Esophagus squamous epithelium (tissue), 5 donors: ENCODE data around the gene MCTP2. TPM values are rescaled to one million over a fixed set of nuclear protein-coding genes. Genes with fewer than 3 reads are reported as not detected.

Source experiments
- DNase-seq: peaks from one replicate; lab custom pipeline; 2025; lab: John Stamatoyannopoulos, UW
- H3K27ac ChIP-seq, 4 donors: fragments of 200-600 bp; sonication (generic); one replicate each; pipeline ENCODE4 v1.5.1; 2016 to 2019; ENCODE audit warnings: mild to moderate bottlenecking in 1 of 4
- H3K27me3 ChIP-seq, 4 donors: fragments of 200-600 bp; sonication (generic); 1 replicate in 3 of 4; 2 replicates in 1 of 4; pipeline versions ENCODE4 v1.5.1 to v1.6.0; 2017 to 2021; ENCODE audit warnings: antibody characterized with exemption in 1 of 4
- H3K36me3 ChIP-seq, 3 donors: fragments of 200-600 bp; sonication (generic); one replicate each; pipeline ENCODE4 v1.5.1; 2016 to 2019
- H3K4me1 ChIP-seq, 3 donors: fragments of 200-600 bp; sonication (generic); one replicate each; pipeline ENCODE4 v1.5.1; 2017 to 2019
- H3K4me3 ChIP-seq, 4 donors: fragments of 200-600 bp; sonication (generic); 1 replicate in 3 of 4; 2 replicates in 1 of 4; pipeline ENCODE4 v1.5.1; 2016 to 2019; ENCODE audit warnings: mild to moderate bottlenecking in 2 of 4, moderate library complexity in 1 of 4
- H3K9me3 ChIP-seq, 3 donors: fragments of 200-600 bp; sonication (generic); one replicate each; pipeline ENCODE4 v1.5.1; 2016 to 2019
- POLR2A ChIP-seq, 4 donors: fragments of 450-650 bp; IDR thresholded peaks; one replicate each; pipeline ENCODE4 v1.6.1; 2017; ENCODE audit warnings: antibody characterized with exemption in 4 of 4, mild to moderate bottlenecking in 4 of 4, moderate library complexity in 3 of 4
- WGBS, 2 donors: methylation state at CpG; one replicate each; pipeline ENCODE4 v1.1.5; 2018; 5-methylcytosine and 5-hydroxymethylcytosine counted together
- intact Hi-C: fragments of 100-400 bp; cut with DNase I; formaldehyde crosslinking; loops from one replicate; pipeline ENCODE4 v1.15.0; 2022
- total RNA-seq, 4 donors: library from RNA; depleted of rRNA; stranded (reverse); fragments of >200 nt; gene quantifications; one replicate each; pipeline ENCODE4 v1.1.0, GENCODE V29; 2016
- TF ChIP-seq, protein P1 (sequence below), 6 experiments: fragments of 450-650 bp in 4 of 6; fragments of 200-600 bp in 2 of 6; sonication (generic) in 2 of 6; IDR thresholded peaks; one replicate each; pipeline ENCODE4 v1.5.1; 2016 to 2019; ENCODE audit warnings: antibody characterized with exemption in 6 of 6, mild to moderate bottlenecking in 4 of 6, moderate library complexity in 4 of 6
- donor health status: DM: yes; HTN: yes; CAD: no.

The MCTP2 gene
- total RNA-seq, 4 donors from 2014 or later = 11.2 to 29.9 (median 15.6) TPM

DNA sequence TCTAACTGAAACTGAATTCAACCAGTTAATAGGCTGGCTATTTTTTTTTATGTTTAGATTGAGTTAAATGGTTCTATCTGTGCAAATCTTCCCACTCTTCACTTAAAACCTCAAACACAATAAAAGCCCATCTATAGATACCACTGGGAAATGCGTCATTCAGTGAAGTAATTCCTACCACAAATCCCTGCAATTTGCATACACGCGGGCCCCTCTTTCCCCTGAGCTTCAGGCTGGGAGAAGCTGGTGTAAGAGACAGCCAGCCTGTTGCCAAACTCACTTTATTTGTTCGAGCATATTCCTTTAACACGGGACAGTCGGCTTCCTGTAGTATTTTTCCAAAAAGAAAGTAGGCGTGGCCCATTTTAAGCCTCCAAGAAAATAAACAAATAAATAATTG lies 26.0 kb upstream of the MCTP2 start:
- no peak for DNase-seq
- Histone ChIP-seq H3K36me3 (no peaks in the 10 kb centered on the region), H3K4me3 (no peak overlapping the region), H3K4me1 (peaks cover 0 to 6% (median 0%) of the 10 kb centered on the region in 3 donors), H3K27me3 (no peaks in the 10 kb centered on the region), H3K9me3 (no peaks in the 10 kb centered on the region), H3K27ac (no peak overlapping the region)
- intact Hi-C loops = no loop called here
- TF ChIP-seq POLR2A (IDR thresholded peaks at IDR 0.05) = no peak
- TF ChIP-seq, protein P1, sequence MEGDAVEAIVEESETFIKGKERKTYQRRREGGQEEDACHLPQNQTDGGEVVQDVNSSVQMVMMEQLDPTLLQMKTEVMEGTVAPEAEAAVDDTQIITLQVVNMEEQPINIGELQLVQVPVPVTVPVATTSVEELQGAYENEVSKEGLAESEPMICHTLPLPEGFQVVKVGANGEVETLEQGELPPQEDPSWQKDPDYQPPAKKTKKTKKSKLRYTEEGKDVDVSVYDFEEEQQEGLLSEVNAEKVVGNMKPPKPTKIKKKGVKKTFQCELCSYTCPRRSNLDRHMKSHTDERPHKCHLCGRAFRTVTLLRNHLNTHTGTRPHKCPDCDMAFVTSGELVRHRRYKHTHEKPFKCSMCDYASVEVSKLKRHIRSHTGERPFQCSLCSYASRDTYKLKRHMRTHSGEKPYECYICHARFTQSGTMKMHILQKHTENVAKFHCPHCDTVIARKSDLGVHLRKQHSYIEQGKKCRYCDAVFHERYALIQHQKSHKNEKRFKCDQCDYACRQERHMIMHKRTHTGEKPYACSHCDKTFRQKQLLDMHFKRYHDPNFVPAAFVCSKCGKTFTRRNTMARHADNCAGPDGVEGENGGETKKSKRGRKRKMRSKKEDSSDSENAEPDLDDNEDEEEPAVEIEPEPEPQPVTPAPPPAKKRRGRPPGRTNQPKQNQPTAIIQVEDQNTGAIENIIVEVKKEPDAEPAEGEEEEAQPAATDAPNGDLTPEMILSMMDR (IDR thresholded peaks at IDR 0.05) = no peak
- 61 to 77% methylated on average over 7 of the region's 7 CpGs for WGBS, 2 donors

DNA sequence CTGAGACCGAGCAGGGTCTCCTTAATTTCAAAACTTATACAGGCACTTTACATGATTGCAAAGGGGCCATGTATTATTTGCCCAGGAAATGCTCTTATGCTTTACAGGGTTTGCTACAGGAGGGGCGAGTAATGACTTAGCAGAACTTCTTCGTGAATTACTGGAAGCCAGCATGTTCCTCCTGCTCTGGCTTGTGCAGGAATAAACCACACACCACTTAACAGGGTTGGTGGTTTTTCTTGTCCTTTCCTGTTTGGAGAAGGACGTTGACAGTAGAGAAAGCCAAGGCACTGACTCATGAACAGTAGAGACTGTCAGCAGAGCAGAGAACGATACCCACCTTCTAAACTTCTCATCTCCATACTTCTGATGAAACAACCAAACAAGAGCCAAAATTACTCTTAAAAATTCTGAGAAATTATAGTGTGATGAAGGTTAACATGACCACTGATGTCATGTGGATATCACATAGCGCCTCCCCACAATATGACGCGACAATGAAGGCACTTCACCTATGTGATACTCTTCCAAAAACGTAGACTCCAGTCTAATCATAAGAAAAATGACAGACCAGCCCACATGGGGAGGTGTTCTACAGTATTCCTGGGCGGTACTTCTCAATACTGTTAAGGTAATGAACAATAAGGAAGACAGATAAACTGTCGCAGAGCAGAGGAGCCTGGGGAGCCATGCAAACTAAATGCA lies 24.7 kb upstream of the MCTP2 start:
- WGBS, 2 donors = 35 to 39% methylated on average over 11 of the region's 11 CpGs
- peak overlapping the region in 1 of 4 donors; percentile 24 for H3K4me3 ChIP-seq
- no peaks in the 10 kb centered on the region for H3K9me3 ChIP-seq
- no peaks in the 10 kb centered on the region for H3K27me3 ChIP-seq
- no peaks in the 10 kb centered on the region for H3K36me3 ChIP-seq
- intact Hi-C loops = no loop called here
- TF ChIP-seq, protein P1 (IDR thresholded peaks at IDR 0.05) = no peak
- peak overlapping the region in 3 of 4 donors; percentile 34 to 60 (median 59) for H3K27ac ChIP-seq
- DNase-seq = no peak
- H3K4me1 ChIP-seq = peaks cover 0 to 6% (median 0%) of the 10 kb centered on the region in 3 donors

DNA sequence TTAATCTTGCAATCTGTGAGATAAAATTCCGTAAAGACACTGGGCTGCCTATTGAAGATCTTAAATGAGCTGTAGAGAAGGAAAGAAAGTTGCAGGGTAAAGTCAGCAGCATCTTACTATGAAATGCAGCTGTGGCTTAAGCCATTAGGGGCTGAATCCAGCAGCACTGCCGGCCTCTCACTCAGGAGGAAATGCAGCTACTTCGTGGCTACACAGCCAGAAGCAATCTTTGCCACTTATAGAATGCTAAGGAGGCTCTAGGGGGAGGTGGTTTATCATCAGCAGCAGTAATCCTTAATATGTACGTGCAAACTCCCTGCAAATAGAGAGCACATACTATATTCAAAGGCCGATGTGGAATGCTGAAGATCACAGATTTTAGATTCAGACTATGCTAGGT lies 19.1 kb upstream of the MCTP2 start:
- Histone ChIP-seq H3K36me3 (no peaks in the 10 kb centered on the region), H3K4me1 (no peaks in the 10 kb centered on the region), H3K4me3 (no peak overlapping the region), H3K9me3 (no peaks in the 10 kb centered on the region), H3K27me3 (no peaks in the 10 kb centered on the region), H3K27ac (no peak overlapping the region)
- 72 to 76% methylated on average over 5 of the region's 5 CpGs for WGBS, 2 donors
- no peak for TF ChIP-seq POLR2A (IDR thresholded peaks at IDR 0.05)
- TF ChIP-seq, protein P1 (IDR thresholded peaks at IDR 0.05) = no peak
- intact Hi-C loops = no loop called here
- DNase-seq = no peak

DNA sequence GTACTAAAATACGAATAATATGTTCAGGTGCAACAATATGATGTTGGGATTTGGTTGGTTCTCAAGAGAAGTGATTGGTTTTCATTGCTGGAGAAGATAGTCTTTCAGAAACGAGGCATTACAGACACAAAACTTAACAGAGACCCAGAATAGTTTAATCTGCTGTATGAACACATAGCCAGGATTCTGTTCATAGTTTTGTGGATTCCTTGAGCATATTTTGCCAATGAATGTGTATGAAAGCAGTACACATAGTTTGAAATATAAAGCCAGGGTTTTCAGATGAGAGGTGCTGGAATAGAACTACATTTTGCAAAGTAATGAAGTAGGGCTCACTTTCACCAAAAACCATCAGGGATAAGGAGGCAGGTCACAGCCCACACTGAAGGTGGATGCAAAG lies 5.7 kb upstream of the MCTP2 start:
- Histone ChIP-seq H3K36me3 (no peaks in the 10 kb centered on the region), H3K9me3 (no peaks in the 10 kb centered on the region), H3K4me3 (no peak overlapping the region), H3K4me1 (peaks cover 0 to 24% (median 10%) of the 10 kb centered on the region in 3 donors), H3K27ac (no peak overlapping the region), H3K27me3 (no peaks in the 10 kb centered on the region)
- intact Hi-C loops = no loop called here
- TF ChIP-seq, protein P1 (IDR thresholded peaks at IDR 0.05) = no peak
- no peak for TF ChIP-seq POLR2A (IDR thresholded peaks at IDR 0.05)
- WGBS, 2 donors = 58 to 71% methylated on average over 2 of the region's 2 CpGs
- DNase-seq = no peak

DNA sequence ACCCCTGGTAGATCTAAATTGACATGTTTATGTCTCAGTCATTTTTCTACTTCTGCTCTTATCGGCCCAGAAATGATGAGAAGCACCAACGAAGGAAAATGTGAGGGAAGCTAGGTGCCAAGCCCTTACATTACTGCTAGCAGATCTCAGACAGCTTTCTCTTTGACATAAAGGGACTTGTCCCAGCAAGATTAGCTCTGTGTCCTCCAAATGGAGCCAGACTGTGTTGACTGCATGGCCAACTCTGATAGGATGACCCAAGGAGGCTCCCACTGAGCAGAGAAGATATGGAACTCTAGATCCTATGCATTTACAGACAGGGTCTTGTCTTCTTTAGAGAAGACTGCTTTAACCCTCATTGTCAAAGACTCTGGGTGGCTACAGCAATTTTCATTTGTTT lies 2.8 kb upstream of the MCTP2 start:
- no peaks in the 10 kb centered on the region for H3K9me3 ChIP-seq
- DNase-seq = no peak
- no peak overlapping the region for H3K4me3 ChIP-seq
- no peaks in the 10 kb centered on the region for H3K36me3 ChIP-seq
- peaks cover 0 to 9% (median 0%) of the 10 kb centered on the region in 4 donors for H3K27me3 ChIP-seq
- WGBS, 2 donors = 43 to 83% methylated on average over 2 of the region's 2 CpGs
- TF ChIP-seq, protein P1 (IDR thresholded peaks at IDR 0.05) = no peak
- TF ChIP-seq POLR2A (IDR thresholded peaks at IDR 0.05) = no peak
- intact Hi-C loops = no loop called here
- peaks cover 5 to 51% (median 18%) of the 10 kb centered on the region in 3 donors for H3K4me1 ChIP-seq
- no peak overlapping the region for H3K27ac ChIP-seq
